GM21447 (cell line): Measurements from ENCODE around the gene ITGA1.

Experiments used
- ATAC-seq: cut with Tn5 transposase; IDR thresholded peaks from one replicate; pipeline ENCODE4 v1.9.1; 2021; ENCODE audit not compliant: unreplicated experiment

Gene ITGA1

DNA sequence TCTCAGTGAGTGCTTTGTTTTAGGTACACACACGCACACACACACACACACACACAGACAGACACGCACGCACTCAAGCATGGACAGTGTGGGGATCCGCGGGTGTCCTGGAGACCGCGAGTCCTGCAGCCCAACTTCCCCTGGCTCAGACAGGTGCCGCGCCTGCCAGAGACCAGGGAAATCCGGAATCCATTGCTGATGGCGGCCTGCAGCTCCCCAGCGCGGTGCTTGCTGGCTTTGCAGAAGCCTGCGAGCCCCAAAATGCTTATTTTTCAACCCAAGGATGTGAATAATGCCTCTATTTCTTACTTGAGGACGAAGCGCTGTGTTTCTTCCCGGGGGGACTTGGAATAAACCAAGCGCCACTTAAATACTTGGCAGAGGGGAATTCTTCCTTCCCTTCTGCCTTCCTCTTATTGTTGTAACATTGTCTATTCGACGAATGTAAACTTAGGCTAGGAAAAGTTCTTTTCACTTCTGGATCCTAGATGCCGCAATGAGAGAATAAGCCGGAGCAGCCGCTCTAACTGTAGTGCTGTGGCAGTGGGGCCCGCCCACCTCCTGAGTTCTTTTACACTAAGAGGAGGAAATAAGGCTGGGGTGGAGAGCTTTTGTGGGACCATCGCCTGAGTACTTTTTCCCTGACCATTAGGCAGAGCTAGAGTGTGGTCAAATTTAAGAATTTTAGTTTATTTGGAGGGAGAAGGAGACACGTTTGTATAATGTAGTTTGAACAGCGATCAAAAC, 202.2 kb downstream of the ITGA1 start:
- ATAC-seq, result peak; percentile 35

DNA sequence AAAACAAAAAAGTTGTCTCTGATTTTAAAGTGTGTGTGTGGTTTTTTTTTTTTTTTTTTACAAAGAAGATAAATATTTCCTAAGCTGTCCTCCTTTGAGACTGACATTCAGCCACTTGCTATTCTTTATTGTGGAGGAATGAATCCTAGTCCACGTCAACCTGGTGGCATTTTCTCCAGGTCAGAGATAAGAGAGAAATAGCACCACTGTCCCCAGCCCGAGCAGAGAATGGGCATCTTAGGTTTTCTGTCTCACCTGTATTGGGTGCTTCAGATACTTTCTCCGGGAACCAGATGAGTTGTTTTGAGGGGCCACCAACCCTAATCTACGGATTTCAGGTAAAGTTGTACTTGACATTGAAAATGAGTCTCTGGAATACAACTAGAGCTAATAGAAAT, 202.8 kb downstream of the ITGA1 start:
- ATAC-seq, result no peak

DNA sequence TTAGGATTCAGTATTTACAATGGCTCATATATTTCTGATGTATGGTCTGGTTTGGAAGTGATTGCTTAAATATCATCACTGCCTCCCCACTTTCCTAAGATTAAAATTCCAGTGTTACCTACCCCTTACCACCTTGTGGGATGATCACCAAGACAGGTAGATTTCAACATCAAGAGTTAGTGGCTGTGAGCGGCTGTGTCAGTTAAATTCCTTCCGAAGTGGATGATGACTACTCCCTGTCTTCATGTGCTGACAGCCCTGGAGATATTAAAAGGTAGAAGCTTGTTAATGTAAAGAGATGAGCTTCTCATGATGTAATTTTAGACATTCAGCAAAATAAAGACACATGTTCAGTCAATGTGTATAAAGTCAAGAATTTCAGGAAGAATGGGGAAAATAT, 205.7 kb downstream of the ITGA1 start:
- ATAC-seq, result no peak

DNA sequence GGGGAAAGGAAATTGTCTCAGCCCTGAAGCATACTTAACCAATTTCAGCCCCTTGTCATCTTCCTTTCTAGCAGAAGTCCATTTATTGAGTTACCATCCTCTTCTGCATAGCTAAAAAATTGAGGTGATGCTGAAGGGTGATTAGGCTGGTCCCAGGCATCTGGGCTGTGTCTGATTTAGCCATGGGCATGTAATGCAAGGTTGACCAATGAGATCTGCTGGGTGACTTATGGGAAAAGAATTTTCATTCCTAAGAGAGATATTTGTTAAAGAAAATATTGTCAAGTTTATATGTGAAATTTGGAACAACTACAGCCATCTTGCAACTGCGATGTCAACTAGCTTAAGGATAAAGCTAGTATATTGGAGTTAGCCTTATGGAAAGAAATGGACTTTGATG, 206.6 kb downstream of the ITGA1 start:
- ATAC-seq, result no peak

DNA sequence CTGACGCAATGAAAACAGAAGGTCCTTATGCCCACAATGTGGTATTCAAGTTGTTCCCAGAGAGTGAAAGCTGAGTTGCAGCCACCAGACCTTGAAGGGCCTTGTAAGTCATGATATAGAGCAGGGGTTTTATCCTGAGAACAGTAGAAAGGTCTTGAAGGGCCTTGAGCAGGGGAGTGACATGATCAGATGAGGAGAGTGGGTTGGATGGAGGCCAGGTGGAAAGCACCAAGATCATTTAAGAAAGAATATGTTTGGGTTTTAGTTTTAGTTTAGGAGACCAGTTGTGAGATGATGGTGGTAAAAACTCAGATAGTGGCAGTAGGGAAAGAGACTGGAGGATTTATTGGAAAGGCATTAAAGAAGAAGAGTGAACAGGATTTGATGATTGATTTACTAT, 207.4 kb downstream of the ITGA1 start:
- no peak for ATAC-seq

DNA sequence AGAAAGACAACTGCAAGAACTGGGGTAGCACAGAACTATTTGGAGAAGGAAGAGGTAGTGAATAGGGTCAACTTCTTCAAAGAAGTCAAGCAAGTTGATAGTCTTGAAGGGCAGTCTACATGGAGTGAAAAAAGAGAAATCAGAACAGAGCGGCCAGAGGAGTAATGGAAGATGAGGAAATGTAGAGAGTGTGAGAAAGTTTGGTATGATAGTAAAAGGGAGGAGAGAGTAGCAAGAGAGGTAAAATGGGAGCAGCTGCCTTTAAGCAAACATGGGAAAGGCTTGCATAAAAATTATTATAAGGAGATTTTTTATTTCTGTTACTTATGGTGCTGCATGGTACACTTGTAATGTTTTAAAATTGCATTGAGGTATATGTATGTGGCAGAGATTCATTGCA, 208.2 kb downstream of the ITGA1 start:
- no peak for ATAC-seq

DNA sequence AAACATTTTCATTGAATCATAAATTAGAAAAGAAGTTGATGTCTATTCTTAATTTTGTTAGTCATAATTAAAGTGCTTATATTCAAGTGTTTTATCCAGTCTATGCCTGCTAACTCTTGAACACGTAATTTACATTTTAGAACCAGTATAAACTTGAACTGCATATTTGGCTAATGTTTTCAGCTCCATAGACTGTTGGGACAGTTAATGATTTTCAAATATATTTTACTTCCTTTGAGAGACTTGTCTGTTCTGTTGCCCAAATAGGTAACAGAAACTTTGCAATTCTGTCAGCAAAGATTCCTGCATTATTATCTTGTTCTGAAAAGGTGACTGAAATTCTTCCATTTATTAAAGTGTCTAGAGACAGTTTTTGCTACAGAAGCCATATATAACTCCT, 209.3 kb downstream of the ITGA1 start:
- no peak for ATAC-seq

DNA sequence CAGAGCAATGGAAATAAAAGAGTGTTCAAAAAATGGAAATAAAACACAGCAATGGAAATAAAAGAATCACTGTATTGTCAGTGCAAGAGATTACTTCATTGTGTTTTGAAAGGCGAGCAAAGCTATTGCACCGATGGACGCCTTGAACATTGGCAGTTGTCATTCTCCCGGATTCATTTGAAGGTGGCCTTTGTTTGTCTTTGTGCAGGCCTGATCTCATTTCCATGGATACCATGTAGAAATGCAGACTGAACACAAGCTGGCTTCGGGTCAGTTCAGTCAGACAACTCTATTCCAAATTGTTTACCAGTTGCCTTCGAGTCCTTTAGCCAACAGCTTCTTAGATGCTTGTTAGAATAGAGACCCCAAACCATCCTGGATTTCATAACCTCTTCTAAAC, 209.7 kb downstream of the ITGA1 start:
- ATAC-seq, result no peak

DNA sequence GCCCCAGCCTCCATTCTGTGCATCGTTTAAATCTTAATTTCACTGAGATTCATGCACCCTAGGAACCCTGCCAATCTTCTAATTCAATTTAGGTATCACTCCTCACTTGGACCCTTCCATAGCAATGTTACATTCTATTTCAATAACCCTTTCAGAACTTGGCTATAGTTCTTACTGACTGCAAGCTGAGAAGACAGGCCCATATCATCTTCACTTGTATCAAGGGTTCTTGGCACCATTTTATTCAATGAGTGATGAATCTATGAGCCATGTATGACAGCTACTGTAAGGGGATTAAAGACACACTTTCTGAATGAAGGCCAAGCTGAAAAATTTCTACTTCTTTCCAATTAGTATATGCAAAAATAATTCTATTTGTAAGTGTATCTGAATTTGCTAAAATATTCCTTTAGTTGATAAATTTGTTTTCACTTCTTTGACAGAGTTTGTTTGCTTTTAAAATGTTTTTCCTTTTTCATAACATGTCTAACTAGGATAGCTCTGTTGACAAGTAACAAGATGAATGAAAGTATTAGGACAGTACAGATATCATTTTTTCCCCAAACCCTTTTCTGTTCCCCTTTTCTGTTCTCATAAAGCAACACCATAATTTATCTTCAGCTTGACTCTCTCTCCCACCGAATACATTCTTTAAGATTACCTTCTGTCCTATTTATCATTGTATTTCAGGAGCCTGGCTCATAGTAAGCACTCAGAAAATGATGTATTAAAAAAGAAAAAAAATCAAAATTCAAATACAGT, 211.0 kb downstream of the ITGA1 start:
- no peak for ATAC-seq

DNA sequence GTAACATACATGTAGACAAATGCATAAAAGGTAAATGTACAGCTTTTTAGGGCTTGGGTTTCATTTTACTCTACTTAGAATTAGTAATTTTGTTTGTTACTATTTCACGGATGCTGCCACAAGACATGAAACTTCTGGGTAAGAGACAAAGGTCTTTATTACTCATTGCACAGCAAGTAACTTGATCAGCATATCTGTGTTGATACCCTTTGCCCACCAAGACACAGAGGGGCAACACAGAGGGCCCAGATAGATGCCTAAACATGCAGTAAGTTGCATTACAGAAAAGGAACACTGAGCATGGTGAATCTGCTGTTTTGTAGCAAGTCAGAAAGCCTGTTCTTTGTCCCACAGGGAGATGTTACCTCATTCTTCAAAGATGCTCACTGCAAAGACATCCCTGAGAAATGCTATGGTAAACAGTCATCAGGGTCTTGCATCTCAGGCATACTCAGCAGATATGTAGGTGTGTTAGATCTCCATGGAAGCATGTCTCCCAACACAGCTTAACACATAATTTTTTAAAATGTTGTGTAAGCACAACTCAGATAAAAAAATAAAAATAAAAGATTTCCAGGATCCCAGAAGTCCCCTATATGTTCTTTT, 211.7 kb downstream of the ITGA1 start:
- no peak for ATAC-seq

DNA sequence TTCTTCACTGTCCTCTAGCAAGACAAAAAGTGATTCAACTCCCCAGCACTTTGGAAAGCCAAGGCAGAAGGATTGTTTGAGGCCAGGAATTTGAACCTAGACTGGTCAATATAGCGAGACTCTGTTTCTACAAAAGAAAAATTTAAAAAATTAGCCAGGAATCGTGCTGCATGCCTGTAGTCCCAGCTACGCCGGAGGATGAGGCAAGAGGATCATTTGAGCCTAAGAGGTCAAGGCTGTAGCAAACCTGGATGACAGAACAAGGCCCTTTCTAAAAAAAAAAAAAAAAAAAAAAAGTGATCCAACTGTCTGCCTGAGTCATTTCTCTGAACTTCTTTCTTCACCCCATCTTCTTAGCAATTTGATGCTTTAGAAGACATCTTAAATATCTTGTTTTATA, 213.8 kb downstream of the ITGA1 start:
- ATAC-seq, result no peak

DNA sequence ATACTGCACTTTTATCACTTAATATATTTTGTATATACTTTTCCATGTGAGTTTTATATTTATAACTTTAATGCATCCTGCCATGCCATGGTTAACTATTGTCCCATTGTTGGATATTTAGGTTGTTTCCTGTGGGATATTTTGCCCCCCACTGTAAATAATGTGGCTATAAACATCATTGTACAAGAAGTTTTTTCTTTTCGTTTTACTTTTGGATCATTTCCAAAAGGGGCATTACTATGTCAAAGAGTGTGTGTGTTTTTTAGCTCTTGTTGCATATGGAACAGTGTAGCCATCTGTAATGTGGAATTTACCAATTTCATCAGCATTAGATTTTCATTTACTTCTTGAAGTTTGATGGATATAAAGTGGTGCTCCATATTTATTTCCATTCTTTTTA, 214.8 kb downstream of the ITGA1 start:
- ATAC-seq, result no peak

DNA sequence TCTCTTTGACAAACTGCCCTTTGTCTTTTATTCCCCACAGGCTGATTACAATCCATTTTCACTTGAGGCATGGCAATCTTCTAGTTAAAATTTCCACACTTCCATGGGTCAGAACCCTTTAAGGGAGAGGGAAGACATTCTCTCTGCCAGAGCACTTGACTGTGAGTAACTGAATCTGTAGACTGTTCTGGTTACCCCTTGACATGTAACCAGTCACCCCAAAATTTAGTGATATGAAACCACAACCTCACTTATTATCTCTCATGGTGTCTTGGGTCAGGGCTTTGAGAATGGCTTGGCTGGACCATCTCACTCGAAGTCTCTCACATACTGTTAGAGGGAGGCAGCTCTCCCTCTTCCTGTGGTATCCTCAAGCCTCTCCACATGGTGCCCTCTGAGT, 215.4 kb downstream of the ITGA1 start:
- no peak for ATAC-seq

DNA sequence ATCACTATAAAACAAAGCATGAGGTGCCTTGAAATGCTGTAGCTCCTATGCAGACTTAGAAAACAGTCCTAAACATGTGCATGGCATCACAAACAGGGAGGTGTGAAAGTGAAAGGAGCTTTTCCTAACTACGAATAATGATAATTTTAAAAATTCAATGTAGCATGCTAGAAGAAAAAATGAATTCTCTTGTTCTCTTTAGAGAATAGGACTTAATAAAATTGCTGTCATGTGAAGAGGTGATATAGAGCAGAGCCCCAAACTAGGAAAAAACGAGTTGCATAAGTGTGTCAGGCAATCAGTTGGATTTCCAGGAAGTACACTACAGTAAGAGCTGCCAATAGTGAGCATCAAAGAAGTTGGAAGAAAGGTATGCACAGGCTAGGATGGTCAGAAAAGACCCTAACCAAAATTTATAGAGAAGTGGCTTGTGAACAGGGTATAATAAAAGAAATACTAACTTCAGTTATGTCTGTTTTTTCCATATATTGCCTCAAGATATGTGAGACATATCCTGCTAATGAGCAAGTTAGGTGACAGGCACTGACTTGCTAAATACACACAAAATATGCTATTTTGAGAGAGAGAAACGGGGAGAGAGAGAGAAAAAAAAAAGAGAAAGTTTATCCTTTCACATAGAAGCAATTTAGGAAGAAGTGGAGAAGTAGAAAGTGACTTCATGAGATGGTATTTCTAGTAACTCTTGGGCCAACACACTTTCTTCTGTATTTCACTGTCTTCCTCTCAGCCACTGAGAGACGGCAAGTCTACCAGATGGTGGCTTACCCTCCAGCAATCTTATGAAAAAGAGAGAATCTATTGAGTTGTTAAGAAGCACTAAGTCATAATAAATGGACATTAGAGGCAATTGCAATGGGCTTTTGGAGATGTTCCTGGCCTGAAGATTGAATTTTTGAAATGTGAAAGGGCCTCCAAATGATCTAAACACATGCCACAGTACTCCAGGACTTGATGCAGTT, 219.5 kb downstream of the ITGA1 start:
- ATAC-seq, result no peak

DNA sequence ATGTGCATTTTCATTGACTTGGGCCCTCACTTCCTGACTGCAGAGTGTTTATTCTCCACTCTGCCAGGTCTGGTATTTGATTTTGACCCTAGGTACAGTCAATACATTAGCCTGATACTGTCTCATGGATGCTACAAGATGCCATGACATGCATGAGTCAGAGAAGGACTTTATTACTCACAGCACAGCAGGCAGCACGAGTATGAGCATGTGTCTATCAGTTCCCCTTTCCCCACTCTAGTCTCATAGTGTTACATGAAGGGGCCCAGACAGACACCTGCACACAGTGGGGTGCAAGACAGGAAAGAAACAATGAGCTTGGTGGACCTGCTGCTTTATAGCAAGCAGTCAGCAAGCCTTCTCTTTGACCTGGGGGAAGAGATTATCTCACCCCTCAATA, 221.0 kb downstream of the ITGA1 start:
- peak; percentile 94 for ATAC-seq
